Prostate gland (tissue), 2 donors: ENCODE measurements around the gene MARS1.

Experiments used
- POLR2A ChIP-seq: fragments of 450-650 bp; IDR thresholded peaks from one replicate; pipeline ENCODE4 v1.6.1; 2016; ENCODE audit warnings: antibody characterized with exemption, mild to moderate bottlenecking
- TF ChIP-seq, protein P1 (sequence below), 4 experiments: fragments of 200-600 bp in 2 of 4; fragments of 450-650 bp in 2 of 4; sonication (generic) in 2 of 4; IDR thresholded peaks; 1 replicate in 3 of 4; 2 replicates in 1 of 4; pipeline ENCODE4 v1.5.1; 2016 to 2019; ENCODE audit warnings: antibody characterized with exemption in 4 of 4, mild to moderate bottlenecking in 2 of 4, moderate library complexity in 2 of 4

DNA sequence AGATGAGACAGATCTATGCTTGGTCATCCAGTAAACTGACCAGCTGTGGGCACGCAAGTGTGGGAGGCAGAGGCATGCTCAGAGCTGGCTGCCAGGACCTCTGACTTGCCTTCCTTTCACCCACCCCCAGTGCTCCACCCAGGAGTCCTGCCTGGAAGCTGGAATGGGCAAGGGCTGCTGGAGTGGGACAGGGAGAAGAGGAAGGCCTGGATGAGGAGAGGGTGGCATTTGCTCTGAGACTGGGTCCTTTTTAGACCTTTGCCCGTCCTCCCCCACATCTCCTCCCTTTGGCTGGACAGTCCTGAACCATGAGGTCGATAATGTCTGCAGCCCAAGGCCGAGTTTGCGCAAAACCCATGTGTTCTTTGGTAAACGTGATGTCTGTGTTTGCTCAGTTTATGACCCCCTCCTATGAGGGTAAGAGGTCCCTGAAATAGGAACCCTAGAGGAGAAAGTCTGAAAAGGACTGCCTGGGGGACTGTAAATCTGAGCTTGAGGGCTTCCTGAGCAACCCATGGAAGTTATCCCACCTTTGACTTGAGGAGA is 36.6 kb upstream of the MARS1 start:
- no peak for TF ChIP-seq POLR2A
- TF ChIP-seq, protein P1, sequence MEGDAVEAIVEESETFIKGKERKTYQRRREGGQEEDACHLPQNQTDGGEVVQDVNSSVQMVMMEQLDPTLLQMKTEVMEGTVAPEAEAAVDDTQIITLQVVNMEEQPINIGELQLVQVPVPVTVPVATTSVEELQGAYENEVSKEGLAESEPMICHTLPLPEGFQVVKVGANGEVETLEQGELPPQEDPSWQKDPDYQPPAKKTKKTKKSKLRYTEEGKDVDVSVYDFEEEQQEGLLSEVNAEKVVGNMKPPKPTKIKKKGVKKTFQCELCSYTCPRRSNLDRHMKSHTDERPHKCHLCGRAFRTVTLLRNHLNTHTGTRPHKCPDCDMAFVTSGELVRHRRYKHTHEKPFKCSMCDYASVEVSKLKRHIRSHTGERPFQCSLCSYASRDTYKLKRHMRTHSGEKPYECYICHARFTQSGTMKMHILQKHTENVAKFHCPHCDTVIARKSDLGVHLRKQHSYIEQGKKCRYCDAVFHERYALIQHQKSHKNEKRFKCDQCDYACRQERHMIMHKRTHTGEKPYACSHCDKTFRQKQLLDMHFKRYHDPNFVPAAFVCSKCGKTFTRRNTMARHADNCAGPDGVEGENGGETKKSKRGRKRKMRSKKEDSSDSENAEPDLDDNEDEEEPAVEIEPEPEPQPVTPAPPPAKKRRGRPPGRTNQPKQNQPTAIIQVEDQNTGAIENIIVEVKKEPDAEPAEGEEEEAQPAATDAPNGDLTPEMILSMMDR (IDR thresholded peaks at IDR 0.05), result no peak
